HG03575 (cell line): Measurements from ENCODE around the gene ZNF330.
"Not testable (repeated sequence)": the region's sequence is repeated elsewhere in the genome, so short reads cannot be mapped to it uniquely, and the experiment has no call there.

Experiments
- ATAC-seq: cut with Tn5 transposase; IDR thresholded peaks from one replicate; pipeline ENCODE4 v1.9.1; 2021; ENCODE audit not compliant: unreplicated experiment, insufficient number of reproducible peaks, low FRiP score; ENCODE audit errors: extremely low read depth

ZNF330 gene

DNA sequence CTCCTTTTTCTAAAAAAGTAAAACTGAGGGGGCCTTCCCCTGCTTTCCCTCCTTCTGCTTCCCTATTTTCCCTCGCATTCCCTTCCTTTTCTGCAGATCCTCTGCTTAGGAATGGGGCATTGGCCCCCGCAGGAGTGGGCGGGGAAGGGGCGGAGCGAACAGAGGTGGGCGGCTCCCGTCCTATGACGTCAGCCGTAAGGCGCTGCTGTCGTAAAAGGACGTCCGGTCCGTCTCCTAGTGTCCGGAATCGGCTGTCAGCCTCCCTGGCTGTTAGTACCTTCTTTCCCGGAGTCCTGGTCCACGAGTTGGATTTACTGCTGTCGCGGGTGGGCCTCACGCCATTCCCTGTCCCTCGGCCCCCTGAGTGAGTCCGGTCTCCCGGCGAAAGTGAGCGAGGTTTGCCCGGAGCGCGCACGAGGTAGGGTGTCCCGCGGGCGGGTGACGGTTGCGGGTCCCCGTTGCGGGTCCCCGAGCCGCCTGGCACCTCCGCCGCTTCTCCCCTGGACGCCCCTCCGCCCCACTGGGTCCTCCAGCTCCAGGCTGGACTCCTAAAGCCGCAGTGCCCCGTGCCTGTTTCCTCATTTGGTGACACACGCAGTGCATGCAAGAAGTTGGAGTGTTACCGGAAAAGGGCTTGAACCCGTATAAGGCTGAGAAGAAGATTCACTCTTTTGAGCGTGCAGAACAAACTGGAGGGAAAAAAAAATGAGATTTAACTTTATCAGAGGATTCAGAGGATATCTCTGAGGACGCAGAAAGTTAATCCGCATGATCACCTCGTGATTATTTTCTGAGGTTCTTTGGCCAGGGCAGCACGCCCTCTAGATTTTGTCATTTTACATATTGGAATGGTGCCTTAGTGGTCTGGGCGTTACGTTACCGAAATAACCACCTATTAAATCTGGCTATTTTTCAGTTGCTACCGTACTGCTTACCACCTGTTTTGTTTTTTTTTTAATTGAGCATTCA, at the start of gene ZNF330:
ZNF330 (plus strand) TSS at position 205 of the 969 bp plus-strand sequence. CDS start 1,477 bp downstream, outside the sequence.
- peak; percentile 80 for ATAC-seq

DNA sequence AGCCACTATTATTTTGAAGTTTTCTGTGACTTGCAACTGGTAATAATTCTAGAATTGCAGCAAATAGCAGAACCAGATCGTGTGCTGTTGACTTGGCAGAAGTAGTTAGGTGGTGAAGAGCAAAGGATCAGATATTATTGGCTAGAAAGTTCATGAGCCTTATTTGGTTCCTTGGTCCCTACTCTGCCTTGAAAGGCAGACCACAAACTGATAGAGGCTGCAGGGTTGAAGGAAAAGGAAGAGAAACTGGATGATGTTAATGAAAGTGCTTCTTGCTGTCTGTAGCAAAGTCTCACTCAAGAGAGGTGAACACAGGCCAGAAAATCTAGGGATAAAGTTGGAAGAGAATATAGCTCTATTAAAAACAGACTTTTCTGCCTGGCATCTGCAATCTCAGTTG, 46.2 kb upstream of the ZNF330 start:
- ATAC-seq = no peak

DNA sequence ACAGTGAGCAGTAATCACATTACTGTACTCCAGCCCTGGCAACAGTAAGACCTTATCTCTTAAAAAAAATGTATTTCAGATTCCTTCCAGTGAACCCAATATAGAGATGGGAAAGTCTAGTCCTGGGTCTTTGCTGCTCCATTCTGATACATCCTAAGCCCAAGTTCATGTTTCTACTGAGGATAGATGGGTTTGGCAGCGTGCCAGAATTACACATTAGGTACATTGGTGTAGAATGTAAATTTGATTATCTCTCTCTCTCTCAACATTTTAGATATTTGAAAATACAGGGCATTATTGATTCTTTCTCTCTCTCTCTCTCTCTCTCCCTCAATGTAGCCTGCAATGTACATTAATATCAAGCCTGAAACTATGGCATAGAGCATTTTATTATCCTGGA, 43.5 kb upstream of the ZNF330 start:
- ATAC-seq = no peak

DNA sequence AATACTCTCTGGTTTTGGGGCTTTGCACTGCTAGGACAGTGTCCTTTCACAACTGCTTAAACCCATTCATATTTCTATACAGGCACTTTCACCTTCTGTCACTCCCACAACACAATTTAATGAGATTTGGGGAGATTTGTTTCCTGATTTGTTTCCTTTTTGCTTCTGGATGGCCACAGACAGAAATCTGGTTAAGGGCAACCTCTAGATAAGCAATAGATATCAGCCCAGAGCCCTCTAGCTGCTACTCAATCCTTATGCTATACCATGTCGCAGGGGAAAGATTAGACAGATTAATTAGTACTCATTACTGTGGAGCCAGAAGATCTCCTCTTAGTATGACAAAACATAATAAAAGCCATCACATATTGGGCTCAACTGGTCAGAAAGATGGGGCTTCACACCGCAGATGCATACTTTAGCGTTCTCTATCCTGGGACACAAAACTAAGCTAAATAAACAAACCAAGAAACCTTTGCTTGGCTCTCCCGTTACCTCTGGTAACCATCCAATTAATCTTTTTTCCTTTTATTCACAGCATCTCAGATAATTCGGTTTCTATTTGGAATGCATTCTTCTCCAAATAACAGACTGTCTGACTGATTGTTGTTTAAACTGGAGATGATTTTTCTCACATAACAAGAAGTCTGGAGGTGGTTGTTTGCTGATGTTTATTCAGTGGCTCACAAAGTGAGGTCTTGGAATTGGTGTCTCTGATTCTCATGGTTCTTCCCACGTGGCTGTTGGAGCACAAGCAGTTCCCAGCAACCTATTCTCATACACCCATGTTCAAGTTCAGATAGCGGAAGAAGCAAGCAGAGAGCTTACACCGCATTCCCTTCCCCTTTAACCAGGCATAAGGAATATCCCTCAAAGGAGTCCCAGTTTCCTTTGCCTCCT, 41.0 kb upstream of the ZNF330 start:
- no peak for ATAC-seq

DNA sequence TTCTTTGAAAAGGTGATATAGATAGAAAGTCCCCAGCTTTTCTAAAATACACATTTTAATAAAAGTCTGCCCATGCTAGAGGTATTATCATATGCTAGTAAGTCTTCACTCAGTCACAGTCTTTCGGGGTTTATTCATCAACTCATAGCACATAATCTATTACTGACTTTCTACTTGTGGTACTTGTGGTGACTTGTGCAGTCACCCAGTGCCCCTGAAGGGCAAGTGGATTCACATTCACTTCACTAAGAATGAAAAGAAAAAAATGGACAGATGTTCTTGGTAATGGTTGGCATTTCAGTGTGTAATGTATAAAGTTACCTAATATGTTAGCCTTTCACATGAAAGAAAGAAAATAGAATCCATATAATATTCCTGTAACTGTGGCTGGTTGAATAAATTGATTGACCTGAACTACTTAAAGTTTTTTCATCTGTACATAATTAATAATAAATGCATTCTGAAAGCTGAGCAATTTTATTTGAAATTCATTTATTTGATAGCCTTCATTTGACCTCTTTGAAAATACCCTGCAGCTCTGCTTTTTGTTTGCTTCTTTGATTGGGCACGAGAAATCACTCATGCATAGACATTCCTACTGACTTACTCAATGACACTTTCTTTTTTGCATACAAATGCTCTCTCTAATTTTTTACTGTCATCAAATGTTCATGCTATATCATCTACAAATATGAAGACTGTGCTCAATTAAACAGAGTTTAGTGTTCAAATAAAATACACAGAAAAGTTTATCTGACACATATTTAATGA, 39.5 kb upstream of the ZNF330 start:
- ATAC-seq = no peak

DNA sequence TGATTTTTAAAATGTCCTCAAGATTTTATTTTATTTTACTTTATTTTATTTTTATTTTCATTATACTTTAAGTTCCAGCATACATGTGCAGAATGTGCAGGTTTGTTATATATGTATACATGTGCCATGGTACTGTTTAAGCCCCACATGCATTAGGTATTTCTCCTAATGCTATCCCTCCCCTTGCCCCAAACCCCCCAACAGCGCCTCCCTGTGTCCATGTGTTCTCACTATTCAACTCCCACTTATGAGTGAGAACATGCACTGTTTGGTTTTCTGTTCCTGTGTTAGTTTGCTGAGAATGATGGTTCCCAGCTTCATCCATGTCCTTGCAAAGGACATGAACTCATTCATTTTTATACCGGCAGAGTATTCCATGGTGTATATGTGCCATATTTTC, 37.2 kb upstream of the ZNF330 start:
- not testable (repeated sequence) for ATAC-seq

DNA sequence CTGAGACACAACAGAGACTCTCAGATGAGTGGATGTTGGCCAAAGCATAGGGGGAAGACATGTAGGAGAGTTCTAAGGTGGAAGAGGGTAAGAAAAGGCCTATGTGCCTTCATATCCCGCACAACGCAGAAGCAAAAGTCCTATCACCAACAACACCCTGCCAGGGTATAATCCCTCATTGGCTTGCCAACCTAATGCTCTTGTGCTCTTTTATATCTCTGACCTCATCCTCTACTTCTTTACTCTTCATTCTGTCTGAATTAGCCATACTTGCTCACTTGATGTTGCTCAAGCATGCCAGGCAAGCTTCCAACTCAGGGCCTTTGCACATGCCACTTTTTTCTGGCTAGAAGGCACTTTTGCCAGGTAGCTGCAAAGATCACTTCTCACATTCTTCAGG, 28.1 kb upstream of the ZNF330 start:
- no peak for ATAC-seq

DNA sequence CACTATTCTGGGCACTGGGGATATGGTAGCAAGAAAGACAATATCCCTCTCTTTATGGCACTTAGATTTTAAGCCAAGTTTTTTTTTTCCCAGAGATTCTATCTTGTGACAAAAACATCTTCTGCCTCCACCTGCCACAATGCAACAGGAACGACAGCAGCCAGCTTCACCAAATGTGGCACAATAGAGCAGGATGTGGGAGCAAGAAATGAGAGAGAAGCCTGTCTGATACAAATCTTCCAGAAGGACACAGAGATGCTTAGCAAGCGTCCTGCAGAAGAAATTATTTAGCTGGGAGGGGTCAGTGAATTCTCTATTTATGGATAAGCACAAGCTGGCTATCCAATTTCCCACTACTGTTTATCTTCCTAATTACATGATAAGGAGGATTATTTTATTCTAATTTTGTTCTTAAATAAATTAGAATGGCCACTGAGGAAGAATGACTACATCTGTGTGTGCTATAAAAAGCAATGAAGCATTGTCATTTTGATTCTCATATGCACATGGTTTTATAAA, 27.1 kb upstream of the ZNF330 start:
- ATAC-seq = no peak

DNA sequence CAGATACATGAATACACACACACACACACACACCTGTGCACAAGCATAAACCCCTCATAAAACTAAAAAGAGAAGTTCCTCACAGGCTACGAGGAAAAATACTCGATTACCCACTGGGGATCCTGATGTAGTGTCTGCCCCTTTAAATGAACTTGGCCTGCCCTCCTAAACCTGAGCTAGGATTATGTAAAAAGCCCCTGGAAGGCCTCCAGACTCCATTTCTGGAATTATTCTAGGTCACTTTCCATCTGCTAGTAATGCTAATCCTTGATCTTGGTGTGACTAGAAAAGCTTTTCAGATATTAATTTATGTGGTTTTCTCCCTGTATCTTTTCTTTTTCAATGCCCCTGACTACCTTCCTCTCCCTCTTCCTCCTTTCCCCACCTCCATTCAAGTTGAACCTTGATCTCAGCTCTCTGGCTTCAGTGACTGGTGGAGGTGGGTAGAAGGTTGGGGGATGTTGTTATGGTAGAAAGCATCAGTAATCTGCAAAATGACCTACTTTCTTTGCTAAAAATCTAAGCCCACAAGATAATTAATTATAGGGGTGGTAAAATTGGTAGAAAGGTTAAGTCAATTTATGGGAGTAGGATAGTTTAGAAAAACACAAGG, 25.5 kb upstream of the ZNF330 start:
- ATAC-seq = no peak

DNA sequence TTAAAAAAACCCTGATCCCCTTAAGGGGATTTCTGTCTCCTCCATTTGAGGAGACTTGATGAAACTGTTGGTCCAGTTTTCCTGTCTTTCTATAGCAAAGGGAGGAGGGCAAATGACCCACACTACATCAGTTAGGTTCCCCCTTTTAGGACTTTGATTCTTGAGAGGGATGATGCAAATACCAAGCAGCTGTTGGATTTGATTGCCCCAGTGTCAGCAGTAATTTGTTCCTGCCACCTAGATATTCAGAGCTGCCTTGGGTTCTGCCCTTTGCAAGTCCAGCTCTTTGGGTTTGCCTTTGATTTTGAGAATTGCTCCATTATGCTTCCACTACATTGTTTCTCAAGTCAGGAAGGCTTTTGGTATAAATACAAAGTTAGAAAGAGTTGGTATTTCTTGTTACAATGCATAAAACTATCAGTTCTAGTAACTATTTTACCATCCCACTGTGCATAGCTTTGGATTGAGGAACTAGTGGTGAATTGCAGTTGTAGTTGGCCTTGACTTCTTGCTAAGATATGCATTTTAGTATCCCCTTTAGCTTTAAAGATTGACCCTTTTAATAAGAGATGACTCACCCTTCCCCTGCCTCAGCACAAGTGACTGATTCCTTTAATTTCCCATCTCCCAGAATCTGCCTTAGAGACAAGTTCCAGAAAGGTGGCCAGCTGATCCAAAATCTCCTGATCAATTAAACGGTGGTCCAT, 24.3 kb upstream of the ZNF330 start:
- ATAC-seq = no peak

DNA sequence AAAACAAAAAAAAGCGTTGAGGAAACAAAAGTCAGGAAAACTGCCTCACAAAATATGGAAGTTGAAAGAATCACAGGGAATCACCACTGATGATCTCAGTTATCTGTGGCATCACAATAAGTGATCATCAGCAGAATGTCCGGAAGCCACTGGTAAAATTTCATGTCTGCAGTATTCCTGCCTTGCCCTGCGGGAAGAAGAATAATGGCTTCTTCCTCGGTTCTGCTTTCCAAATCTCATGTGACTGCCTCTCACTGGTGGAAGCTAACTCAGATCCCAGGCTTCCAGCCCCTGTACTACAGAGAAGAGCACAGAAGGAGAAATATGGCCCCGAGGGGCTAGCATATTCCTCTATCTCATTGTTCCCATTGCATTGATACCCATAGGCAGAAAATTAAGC, 12.7 kb upstream of the ZNF330 start:
- no peak for ATAC-seq

DNA sequence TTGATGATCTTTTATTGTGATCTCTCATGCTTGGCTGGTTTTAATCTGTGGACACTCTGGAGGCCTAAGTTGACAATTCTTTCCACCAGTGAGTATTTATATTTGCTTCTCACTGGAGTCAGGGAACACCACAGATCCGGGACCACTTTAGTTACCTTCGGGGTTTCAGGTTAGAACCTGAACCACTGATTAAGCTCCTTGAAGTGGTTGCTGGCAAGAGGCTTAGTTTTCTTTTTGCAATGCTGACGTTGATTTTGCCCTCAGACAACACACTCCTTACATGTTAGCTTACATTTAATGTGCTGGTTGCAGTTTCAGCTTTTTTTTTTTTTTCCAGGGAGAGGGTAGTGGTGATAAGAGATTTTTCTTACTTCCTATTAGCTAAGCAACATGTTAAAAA, 10.5 kb upstream of the ZNF330 start:
- no peak for ATAC-seq

DNA sequence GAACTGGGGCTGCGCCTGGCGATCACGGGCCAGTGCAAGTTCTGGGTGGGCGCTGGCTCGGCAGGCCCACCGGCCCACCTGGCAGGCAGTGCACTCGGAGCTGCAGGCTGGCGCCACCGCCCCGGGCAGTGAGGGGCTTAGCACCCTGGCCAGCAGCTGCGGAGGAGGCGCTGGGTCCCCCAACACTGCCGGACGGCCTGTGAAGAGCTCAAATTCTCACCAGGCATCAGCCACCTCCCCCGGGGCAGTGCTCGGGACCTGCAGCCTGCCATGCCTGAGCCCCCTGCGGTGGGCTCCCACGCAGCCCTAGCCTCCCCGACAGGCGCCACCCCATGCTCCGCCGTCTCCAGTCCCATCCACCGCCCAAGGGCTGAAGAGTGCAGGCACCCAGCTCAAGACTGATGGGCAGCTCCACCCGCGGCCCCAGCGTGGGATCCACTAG, 7.1 kb upstream of the ZNF330 start:
- ATAC-seq = no peak

DNA sequence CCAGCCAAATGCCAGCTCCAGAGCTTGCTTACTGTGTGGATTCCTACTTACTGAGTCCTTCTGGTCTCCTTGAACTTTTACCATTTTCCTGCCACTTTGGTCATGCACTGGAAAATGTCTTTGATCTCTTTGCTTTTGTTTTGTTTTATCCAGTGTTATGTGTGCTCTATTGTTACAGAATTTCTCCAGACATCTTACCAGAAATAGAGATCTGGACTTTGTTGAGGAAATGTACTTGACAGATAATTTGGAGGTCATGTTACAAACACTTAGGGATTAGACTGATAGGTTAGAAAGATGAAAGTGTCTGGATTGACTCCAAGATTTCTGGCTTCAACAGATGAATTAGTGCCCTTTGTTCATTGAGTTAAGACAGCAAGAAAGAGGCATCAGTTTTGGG, 5.7 kb upstream of the ZNF330 start:
- no peak for ATAC-seq

DNA sequence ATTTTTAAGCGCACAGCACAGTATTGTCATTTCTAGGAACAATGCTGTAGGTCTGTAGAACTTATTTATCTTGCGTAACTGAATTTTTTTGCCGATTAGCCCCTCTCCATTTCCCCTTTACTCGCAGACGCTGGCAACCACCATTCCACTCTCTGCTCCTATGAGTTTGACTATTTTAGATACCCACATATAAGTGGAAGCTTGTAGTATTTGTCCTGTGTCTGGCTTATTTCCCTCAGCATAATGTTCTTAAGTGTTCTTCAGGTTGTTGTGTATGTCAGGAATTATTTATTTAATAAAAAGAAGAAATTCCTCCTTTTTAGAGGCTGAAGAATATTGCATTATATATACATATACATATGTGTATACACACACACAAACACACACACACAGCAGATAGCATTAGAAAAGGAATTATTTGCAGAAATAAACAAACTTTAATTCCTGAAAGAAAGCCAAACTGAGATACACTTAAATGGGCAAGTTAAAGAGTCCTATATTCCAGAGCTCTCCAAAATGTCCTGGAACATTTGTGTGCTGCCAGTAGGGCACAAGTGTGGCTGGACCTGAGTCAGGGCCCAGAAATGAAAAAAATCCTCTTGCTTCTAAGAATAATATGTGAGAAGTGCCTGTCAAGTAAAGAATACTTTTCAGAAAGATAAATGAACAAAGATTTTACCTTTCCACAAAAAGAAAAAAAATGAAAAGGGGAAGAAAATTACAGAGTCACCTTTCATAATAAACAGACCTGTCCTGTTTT, 4.5 kb upstream of the ZNF330 start:
- ATAC-seq = no peak

DNA sequence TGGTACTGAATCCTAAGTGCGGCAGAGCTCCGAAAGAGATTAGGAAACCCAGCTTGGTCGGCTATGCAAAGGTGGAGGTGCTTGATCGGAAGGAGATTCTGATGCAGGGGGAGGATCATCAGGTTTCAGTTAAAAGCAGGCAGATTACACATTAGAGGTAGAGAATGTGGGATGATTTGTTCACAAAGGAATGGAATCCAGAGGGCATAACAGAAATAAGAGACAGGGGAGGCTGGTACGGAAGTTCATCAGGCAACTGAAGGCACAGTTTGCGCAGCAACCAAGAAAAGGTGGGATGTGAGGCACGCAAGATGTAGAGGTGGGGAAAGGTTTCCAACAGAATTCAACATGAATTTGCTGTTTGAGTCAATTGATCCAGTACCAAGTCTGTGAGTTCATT, 424 bp upstream of the ZNF330 start:
- peak; percentile 2 for ATAC-seq

DNA sequence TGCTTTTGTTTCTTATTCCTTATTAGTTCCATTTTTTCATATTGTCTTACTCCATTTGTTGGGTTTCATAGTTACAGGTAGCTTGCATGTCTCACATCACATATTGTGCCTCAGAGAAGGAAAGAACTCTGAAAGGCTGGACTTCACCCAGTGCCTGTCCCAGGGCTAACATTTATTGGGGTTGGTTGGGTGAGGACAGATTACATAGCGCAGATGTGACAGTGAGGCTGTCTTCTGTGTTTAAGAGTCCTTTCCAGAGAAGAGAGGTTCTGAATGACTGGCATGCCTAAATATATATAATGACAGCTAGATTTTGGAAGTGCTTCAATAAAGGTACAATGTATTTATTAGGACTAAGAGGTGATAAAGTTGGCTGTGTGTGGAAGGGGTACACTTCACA, 2.7 kb downstream of the ZNF330 start:
- ATAC-seq = no peak
